ENCODE measurements around the gene C3orf80. TPM values are rescaled to one million over a fixed set of nuclear protein-coding genes. Genes with fewer than 3 reads are reported as not detected.
"Not testable (repeated sequence)": the region's sequence is repeated elsewhere in the genome, so short reads cannot be mapped to it uniquely, and the experiment has no call there.

Gene C3orf80
- polyA plus RNA-seq, 1 donor from 2014 or later, result 0.57 TPM

DNA sequence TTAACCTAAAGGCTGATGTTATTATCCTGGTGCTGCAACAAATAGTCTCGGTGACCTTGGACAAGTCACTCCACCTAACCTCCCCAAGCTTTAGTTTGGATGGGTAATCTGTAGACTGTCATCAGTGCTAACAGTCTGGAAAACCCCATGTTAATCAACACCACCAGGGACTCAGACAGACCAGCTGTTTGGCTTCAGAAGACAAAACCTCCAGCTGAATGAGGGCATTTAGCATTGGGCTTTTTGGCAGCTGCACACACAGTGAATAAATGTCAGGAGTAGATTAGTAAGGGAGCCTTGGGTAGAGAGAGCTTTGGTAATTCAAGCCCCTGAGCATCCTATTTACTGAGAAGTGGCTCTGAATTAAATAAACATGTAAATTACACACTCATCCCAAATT, 24.9 kb upstream of the C3orf80 start:
- no peaks in the 10 kb centered on the region for H3K36me3 ChIP-seq (ENCODE audit: insufficient read depth, low read length)
- H3K9me3 ChIP-seq (ENCODE audit: low read length), result no peaks in the 10 kb centered on the region
- no peak overlapping the region for H2AFZ ChIP-seq (ENCODE audit: low read depth, low read length)
- H3K4me3 ChIP-seq (ENCODE audit: low read length), result no peak overlapping the region
- no peak overlapping the region for H3K27ac ChIP-seq (ENCODE audit: low read length)
- H3K27me3 ChIP-seq (ENCODE audit: insufficient read depth, low read depth, low read length), result no peaks in the 10 kb centered on the region
- H3K4me2 ChIP-seq (ENCODE audit: low read length), result no peak overlapping the region
- H3K79me2 ChIP-seq (replicated peaks; ENCODE audit: insufficient read depth, low read length), result no peaks in the 10 kb centered on the region
- H3K9ac ChIP-seq (ENCODE audit: low read length), result no peak overlapping the region
- H4K20me1 ChIP-seq (ENCODE audit: insufficient read depth), result no peaks in the 10 kb centered on the region
- no peaks in the 10 kb centered on the region for H3F3A ChIP-seq (ENCODE audit: insufficient read depth, low read length, poor library complexity, severe bottlenecking)
- no peaks in the 10 kb centered on the region for H3K9me2 ChIP-seq (ENCODE audit: insufficient read depth, low read length)
- TF ChIP-seq TAF1 (IDR thresholded peaks at IDR 0.05; ENCODE audit: low read depth) (no peak), RAD21 (conservative IDR thresholded peaks at IDR 0.05) (no peak), MXI1 (conservative IDR thresholded peaks at IDR 0.05; ENCODE audit: poor library complexity, severe bottlenecking) (no peak), EZH2 (IDR thresholded peaks at IDR 0.05; ENCODE audit: borderline replicate concordance, insufficient read depth, low read length, poor library complexity, severe bottlenecking) (no peak), SMC3 (conservative IDR thresholded peaks at IDR 0.05; ENCODE audit: poor library complexity) (no peak), REST (IDR thresholded peaks at IDR 0.05; ENCODE audit: borderline replicate concordance) (no peak)

- H3K79me2 ChIP-seq (replicated peaks; ENCODE audit: insufficient read depth, low read length); H3K36me3 ChIP-seq (ENCODE audit: insufficient read depth, low read length); H3K9ac ChIP-seq (ENCODE audit: low read length); H3K9me2 ChIP-seq (ENCODE audit: insufficient read depth, low read length); H3K27ac ChIP-seq (ENCODE audit: low read length); H3K9me3 ChIP-seq (ENCODE audit: low read length); H3K4me2 ChIP-seq (ENCODE audit: low read length); H3K4me3 ChIP-seq (ENCODE audit: low read length); H3F3A ChIP-seq (ENCODE audit: insufficient read depth, low read length, poor library complexity, severe bottlenecking); H3K27me3 ChIP-seq (ENCODE audit: insufficient read depth, low read depth, low read length); H4K20me1 ChIP-seq (ENCODE audit: insufficient read depth); H2AFZ ChIP-seq (ENCODE audit: low read depth, low read length): not testable (repeated sequence)
These were observed 20.7 kb upstream of the C3orf80 start for GRCh38 chr3:160204396-160205011.

GRCh38 chr3:160205606-160206005, 19.6 kb upstream of the C3orf80 start:
- Histone ChIP-seq H3K9ac (ENCODE audit: low read length) (no peak overlapping the region), H3K27me3 (ENCODE audit: insufficient read depth, low read depth, low read length) (no peaks in the 10 kb centered on the region), H4K20me1 (ENCODE audit: insufficient read depth) (no peaks in the 10 kb centered on the region), H3K27ac (ENCODE audit: low read length) (no peak overlapping the region), H3K4me2 (ENCODE audit: low read length) (no peak overlapping the region), H3K9me3 (ENCODE audit: low read length) (no peaks in the 10 kb centered on the region), H3F3A (ENCODE audit: insufficient read depth, low read length, poor library complexity, severe bottlenecking) (no peaks in the 10 kb centered on the region), H3K4me3 (ENCODE audit: low read length) (no peak overlapping the region), H3K36me3 (ENCODE audit: insufficient read depth, low read length) (no peaks in the 10 kb centered on the region), H3K9me2 (ENCODE audit: insufficient read depth, low read length) (no peaks in the 10 kb centered on the region), H2AFZ (ENCODE audit: low read depth, low read length) (no peak overlapping the region), H3K79me2 (replicated peaks; ENCODE audit: insufficient read depth, low read length) (no peaks in the 10 kb centered on the region)
- TF ChIP-seq EZH2 (IDR thresholded peaks at IDR 0.05; ENCODE audit: borderline replicate concordance, insufficient read depth, low read length, poor library complexity, severe bottlenecking) (no peak), RAD21 (conservative IDR thresholded peaks at IDR 0.05) (no peak), TAF1 (IDR thresholded peaks at IDR 0.05; ENCODE audit: low read depth) (no peak), EP300 (conservative IDR thresholded peaks at IDR 0.05; ENCODE audit: poor library complexity, severe bottlenecking) (no peak), REST (IDR thresholded peaks at IDR 0.05; ENCODE audit: borderline replicate concordance) (no peak), MXI1 (conservative IDR thresholded peaks at IDR 0.05; ENCODE audit: poor library complexity, severe bottlenecking) (no peak), POLR2AphosphoS5 (IDR thresholded peaks at IDR 0.05) (no peak), SMC3 (conservative IDR thresholded peaks at IDR 0.05; ENCODE audit: poor library complexity) (no peak)
- TF ChIP-seq, protein P1, sequence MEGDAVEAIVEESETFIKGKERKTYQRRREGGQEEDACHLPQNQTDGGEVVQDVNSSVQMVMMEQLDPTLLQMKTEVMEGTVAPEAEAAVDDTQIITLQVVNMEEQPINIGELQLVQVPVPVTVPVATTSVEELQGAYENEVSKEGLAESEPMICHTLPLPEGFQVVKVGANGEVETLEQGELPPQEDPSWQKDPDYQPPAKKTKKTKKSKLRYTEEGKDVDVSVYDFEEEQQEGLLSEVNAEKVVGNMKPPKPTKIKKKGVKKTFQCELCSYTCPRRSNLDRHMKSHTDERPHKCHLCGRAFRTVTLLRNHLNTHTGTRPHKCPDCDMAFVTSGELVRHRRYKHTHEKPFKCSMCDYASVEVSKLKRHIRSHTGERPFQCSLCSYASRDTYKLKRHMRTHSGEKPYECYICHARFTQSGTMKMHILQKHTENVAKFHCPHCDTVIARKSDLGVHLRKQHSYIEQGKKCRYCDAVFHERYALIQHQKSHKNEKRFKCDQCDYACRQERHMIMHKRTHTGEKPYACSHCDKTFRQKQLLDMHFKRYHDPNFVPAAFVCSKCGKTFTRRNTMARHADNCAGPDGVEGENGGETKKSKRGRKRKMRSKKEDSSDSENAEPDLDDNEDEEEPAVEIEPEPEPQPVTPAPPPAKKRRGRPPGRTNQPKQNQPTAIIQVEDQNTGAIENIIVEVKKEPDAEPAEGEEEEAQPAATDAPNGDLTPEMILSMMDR (IDR thresholded peaks at IDR 0.05; ENCODE audit: poor library complexity, severe bottlenecking), result no peak

Data from neural cell (in vitro differentiated cells).